Measurements from ENCODE around the gene GPR146. TPM values are rescaled to one million over a fixed set of nuclear protein-coding genes. Genes with fewer than 3 reads are reported as not detected.

GPR146 gene
- total and polyA plus RNA-seq, 9 of the 15 experiments (the other 6 are each of a cell fraction or from before 2014, with no cell fraction given), result 0.22 to 3.6 (median 0.64) TPM; not detected in 2

DNA sequence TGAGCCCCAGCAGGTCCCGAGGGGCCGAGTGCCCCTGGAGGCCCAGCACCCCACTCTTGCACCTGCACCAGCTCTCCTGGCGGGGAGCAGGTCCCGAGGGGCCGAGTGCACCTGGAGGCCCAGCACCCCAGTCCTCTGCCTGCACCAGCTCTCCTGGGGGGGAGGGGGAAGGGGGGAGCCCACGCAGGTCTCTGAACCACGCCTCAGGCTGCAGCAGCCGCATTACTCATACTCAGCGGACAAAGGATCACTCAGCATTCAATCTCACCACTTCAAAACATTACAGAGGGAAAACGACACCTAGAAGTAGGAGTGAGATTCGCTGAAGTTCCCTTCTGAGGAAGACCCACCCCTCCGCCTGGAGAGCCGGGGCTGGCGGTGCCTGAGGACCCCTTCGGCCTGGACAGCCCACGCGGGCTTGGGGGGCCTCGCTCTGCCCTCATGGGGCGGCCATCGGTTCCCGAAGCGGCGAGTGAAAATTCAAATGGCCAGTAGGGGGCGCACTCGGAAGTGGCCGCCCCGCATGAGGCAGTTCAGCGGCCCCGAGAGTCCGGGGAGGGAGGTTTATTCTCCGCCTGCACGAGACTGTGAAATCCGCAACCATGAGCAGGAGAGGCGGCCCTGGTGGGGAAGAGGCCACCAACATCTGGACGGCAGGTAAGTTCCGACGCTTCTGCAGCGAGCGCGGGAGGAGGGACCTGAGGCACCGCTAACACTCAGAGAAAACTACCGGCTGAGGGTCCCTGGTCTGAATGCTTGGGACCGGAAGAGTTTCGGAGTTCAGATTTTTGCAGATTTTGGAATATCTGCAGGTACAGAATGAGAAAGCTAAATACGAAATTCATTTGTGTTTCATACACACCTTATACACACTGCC is 42.5 kb downstream of the GPR146 start (continued):
- TF ChIP-seq PRDM10 (IDR thresholded peaks at IDR 0.05; ENCODE audit: partially characterized antibody) (no peak), CHD4 (IDR thresholded peaks at IDR 0.05; ENCODE audit: insufficient read depth, insufficient replicate concordance, low read depth, low read length, poor library complexity, severe bottlenecking) (no peak), ZFP1 (CRISPR knock-in tag; IDR thresholded peaks at IDR 0.05) (no peak), TAF9B (IDR thresholded peaks at IDR 0.05; ENCODE audit: partially characterized antibody) (no peak), RBM15 (IDR thresholded peaks at IDR 0.05; ENCODE audit: insufficient read depth, low read length) (no peak), CAMTA2 (CRISPR knock-in tag; conservative IDR thresholded peaks at IDR 0.05) (no peak), MYBL2 (IDR thresholded peaks at IDR 0.05; ENCODE audit: low read depth) (no peak), MYBL2 (CRISPR knock-in tag; IDR thresholded peaks at IDR 0.05; ENCODE audit: borderline replicate concordance) (no peak), EGR1 (conservative IDR thresholded peaks at IDR 0.05) (no peak), ZNF384 (IDR thresholded peaks at IDR 0.05; ENCODE audit: low read depth, low read length) (no peak), ZNF347 (CRISPR knock-in tag; IDR thresholded peaks at IDR 0.05; ENCODE audit: low read depth) (no peak), CHD2 (IDR thresholded peaks at IDR 0.05; ENCODE audit: low read depth, low read length) (no peak), ZNF639 (CRISPR knock-in tag; conservative IDR thresholded peaks at IDR 0.05 in 1 of 2, IDR thresholded peaks at IDR 0.05 in 1 of 2) (no peak), HES1 (IDR thresholded peaks at IDR 0.05; ENCODE audit: low read depth) (no peak), XRCC5 (IDR thresholded peaks at IDR 0.05; ENCODE audit: low read depth, low read length) (no peak)
- TF ChIP-seq, protein P1, sequence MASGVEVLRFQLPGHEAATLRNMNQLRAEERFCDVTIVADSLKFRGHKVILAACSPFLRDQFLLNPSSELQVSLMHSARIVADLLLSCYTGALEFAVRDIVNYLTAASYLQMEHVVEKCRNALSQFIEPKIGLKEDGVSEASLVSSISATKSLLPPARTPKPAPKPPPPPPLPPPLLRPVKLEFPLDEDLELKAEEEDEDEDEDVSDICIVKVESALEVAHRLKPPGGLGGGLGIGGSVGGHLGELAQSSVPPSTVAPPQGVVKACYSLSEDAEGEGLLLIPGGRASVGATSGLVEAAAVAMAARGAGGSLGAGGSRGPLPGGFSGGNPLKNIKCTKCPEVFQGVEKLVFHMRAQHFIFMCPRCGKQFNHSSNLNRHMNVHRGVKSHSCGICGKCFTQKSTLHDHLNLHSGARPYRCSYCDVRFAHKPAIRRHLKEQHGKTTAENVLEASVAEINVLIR (CRISPR knock-in tag; IDR thresholded peaks at IDR 0.05), result no peak
- TF ChIP-seq, protein P2, sequence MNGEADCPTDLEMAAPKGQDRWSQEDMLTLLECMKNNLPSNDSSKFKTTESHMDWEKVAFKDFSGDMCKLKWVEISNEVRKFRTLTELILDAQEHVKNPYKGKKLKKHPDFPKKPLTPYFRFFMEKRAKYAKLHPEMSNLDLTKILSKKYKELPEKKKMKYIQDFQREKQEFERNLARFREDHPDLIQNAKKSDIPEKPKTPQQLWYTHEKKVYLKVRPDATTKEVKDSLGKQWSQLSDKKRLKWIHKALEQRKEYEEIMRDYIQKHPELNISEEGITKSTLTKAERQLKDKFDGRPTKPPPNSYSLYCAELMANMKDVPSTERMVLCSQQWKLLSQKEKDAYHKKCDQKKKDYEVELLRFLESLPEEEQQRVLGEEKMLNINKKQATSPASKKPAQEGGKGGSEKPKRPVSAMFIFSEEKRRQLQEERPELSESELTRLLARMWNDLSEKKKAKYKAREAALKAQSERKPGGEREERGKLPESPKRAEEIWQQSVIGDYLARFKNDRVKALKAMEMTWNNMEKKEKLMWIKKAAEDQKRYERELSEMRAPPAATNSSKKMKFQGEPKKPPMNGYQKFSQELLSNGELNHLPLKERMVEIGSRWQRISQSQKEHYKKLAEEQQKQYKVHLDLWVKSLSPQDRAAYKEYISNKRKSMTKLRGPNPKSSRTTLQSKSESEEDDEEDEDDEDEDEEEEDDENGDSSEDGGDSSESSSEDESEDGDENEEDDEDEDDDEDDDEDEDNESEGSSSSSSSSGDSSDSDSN (IDR thresholded peaks at IDR 0.05; ENCODE audit: borderline replicate concordance in 1 of 2, low read depth in 2 of 2, low read length in 2 of 2), result 0 out of 4 replicates have a peak, but pooled peaks of 1 of the 2 experiments have one; percentile 55
